Astrocyte (in vitro differentiated cells and primary cell): Measurements from ENCODE around the gene MCRS1. TPM values are rescaled to one million over a fixed set of nuclear protein-coding genes. Genes with fewer than 3 reads are reported as not detected.
A peak's percentile ranks its signal among the peaks of the same experiment; 100 is the strongest.

ENCODE experiments used
- DNase-seq: peaks from one replicate; pipeline ENCODE4 v3.0.0-alpha.2; 2010; ENCODE audit warnings: low read depth
- FAIRE-seq: peaks from 2 replicates; lab custom pipeline; 2011; peaks lifted over from hg19 to GRCh38; lab: Jason Lieb, UNC
- H2AFZ ChIP-seq: 2 replicates; pipeline ENCODE4 v1.6.0; 2012; ENCODE audit warnings: low read depth, low read length, inconsistent platforms
- H3K27ac ChIP-seq: 2 replicates; pipeline ENCODE4 v1.5.1; 2011; ENCODE audit warnings: low read depth, low read length, inconsistent platforms
- H3K27me3 ChIP-seq: 2 replicates; pipeline ENCODE4 v1.6.0; 2011; ENCODE audit warnings: low read length, inconsistent platforms; ENCODE audit not compliant: insufficient read depth
- H3K36me3 ChIP-seq: 2 replicates; pipeline ENCODE4 v1.5.1; 2011; ENCODE audit warnings: low read length, inconsistent platforms; ENCODE audit not compliant: insufficient read depth
- H3K4me1 ChIP-seq: 2 replicates; pipeline ENCODE4 v1.5.1; 2011; ENCODE audit warnings: low read length, inconsistent platforms; ENCODE audit not compliant: insufficient read depth
- H3K4me2 ChIP-seq: 2 replicates; pipeline ENCODE4 v1.6.0; 2012; ENCODE audit warnings: low read length, inconsistent platforms
- H3K4me3 ChIP-seq: 2 replicates; pipeline ENCODE4 v1.5.1; 2011; ENCODE audit warnings: low read depth, mild to moderate bottlenecking, low read length, inconsistent platforms; ENCODE audit not compliant: insufficient read depth
- H3K79me2 ChIP-seq: 2 replicates; pipeline ENCODE4 v1.6.0; 2012; ENCODE audit warnings: mild to moderate bottlenecking, low read length, inconsistent platforms; ENCODE audit not compliant: insufficient read depth
- H3K9ac ChIP-seq: 2 replicates; pipeline ENCODE4 v1.6.0; 2012; ENCODE audit warnings: mild to moderate bottlenecking, low read length, inconsistent platforms
- H3K9me3 ChIP-seq: 2 replicates; pipeline ENCODE4 v1.5.1; 2012; ENCODE audit warnings: low read depth, mild to moderate bottlenecking, low read length, inconsistent platforms; ENCODE audit not compliant: insufficient read depth
- H4K20me1 ChIP-seq: 2 replicates; pipeline ENCODE4 v1.6.0; 2012; ENCODE audit warnings: low read length, inconsistent platforms; ENCODE audit not compliant: insufficient read depth
- H3K27ac Mint-ChIP-seq: one replicate; pipeline ENCODE4 v1.8.0; 2021; ENCODE audit warnings: mild to moderate bottlenecking, mixed read lengths; ENCODE audit not compliant: unreplicated experiment
- H3K27me3 Mint-ChIP-seq: one replicate; pipeline ENCODE4 v1.8.0; 2021; ENCODE audit warnings: low read depth, mixed read lengths; ENCODE audit not compliant: unreplicated experiment
- H3K36me3 Mint-ChIP-seq: one replicate; pipeline ENCODE4 v1.8.0; 2021; ENCODE audit warnings: low read depth, mixed read lengths; ENCODE audit not compliant: unreplicated experiment
- H3K4me1 Mint-ChIP-seq: one replicate; pipeline ENCODE4 v1.8.0; 2021; ENCODE audit warnings: low read depth, mixed read lengths; ENCODE audit not compliant: unreplicated experiment
- H3K4me3 Mint-ChIP-seq: one replicate; pipeline ENCODE4 v1.8.0; 2021; ENCODE audit warnings: mild to moderate bottlenecking, moderate library complexity, mixed read lengths; ENCODE audit not compliant: unreplicated experiment
- H3K9me3 Mint-ChIP-seq: one replicate; pipeline ENCODE4 v1.8.0; 2021; ENCODE audit warnings: mild to moderate bottlenecking, mixed read lengths; ENCODE audit not compliant: unreplicated experiment
- EZH2 ChIP-seq: IDR thresholded peaks from 2 replicates; pipeline ENCODE4 v1.6.1; 2012; ENCODE audit warnings: mild to moderate bottlenecking, low read length, inconsistent platforms; ENCODE audit not compliant: insufficient read depth
- total RNA-seq: library from RNA; stranded (reverse); gene quantifications from 2 replicates; pipeline ENCODE4 v1.2.1, GENCODE V29; 2021
- TF ChIP-seq, protein P1 (sequence below): IDR thresholded peaks from 2 replicates; pipeline ENCODE4 v1.5.1; 2011; ENCODE audit warnings: low read depth, mild to moderate bottlenecking, inconsistent platforms, low read length, moderate library complexity; ENCODE audit not compliant: insufficient read depth

MCRS1 gene
- total RNA-seq, 1 donor from 2014 or later: 45.2 TPM

- Histone ChIP-seq H3K9me3 (no peaks in the 10 kb centered on the region), H3K36me3 (peaks cover 3% of the 10 kb centered on the region), H3K27ac (no peak overlapping the region), H3K4me2 (no peak overlapping the region), H3K4me3 (no peak overlapping the region), H3K4me1 (peaks cover 4% of the 10 kb centered on the region), H2AFZ (no peak overlapping the region), H4K20me1 (peaks cover 27% of the 10 kb centered on the region), H3K27me3 (no peaks in the 10 kb centered on the region), H3K9ac (no peak overlapping the region), H3K79me2 (peaks cover 6% of the 10 kb centered on the region)
- DNase-seq: no peak
- no peak for FAIRE-seq
- Mint-ChIP-seq H3K9me3 (no peaks in the 10 kb centered on the region), H3K4me3 (no peak overlapping the region), H3K27me3 (no peaks in the 10 kb centered on the region), H3K36me3 (peaks cover 19% of the 10 kb centered on the region), H3K4me1 (peaks cover 19% of the 10 kb centered on the region), H3K27ac (no peak overlapping the region)
- TF ChIP-seq, protein P1, sequence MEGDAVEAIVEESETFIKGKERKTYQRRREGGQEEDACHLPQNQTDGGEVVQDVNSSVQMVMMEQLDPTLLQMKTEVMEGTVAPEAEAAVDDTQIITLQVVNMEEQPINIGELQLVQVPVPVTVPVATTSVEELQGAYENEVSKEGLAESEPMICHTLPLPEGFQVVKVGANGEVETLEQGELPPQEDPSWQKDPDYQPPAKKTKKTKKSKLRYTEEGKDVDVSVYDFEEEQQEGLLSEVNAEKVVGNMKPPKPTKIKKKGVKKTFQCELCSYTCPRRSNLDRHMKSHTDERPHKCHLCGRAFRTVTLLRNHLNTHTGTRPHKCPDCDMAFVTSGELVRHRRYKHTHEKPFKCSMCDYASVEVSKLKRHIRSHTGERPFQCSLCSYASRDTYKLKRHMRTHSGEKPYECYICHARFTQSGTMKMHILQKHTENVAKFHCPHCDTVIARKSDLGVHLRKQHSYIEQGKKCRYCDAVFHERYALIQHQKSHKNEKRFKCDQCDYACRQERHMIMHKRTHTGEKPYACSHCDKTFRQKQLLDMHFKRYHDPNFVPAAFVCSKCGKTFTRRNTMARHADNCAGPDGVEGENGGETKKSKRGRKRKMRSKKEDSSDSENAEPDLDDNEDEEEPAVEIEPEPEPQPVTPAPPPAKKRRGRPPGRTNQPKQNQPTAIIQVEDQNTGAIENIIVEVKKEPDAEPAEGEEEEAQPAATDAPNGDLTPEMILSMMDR: no peak
- no peak for TF ChIP-seq EZH2
Measured at GRCh38 chr12:49582201-49582600, 14.3 kb upstream of the MCRS1 start.

DNA sequence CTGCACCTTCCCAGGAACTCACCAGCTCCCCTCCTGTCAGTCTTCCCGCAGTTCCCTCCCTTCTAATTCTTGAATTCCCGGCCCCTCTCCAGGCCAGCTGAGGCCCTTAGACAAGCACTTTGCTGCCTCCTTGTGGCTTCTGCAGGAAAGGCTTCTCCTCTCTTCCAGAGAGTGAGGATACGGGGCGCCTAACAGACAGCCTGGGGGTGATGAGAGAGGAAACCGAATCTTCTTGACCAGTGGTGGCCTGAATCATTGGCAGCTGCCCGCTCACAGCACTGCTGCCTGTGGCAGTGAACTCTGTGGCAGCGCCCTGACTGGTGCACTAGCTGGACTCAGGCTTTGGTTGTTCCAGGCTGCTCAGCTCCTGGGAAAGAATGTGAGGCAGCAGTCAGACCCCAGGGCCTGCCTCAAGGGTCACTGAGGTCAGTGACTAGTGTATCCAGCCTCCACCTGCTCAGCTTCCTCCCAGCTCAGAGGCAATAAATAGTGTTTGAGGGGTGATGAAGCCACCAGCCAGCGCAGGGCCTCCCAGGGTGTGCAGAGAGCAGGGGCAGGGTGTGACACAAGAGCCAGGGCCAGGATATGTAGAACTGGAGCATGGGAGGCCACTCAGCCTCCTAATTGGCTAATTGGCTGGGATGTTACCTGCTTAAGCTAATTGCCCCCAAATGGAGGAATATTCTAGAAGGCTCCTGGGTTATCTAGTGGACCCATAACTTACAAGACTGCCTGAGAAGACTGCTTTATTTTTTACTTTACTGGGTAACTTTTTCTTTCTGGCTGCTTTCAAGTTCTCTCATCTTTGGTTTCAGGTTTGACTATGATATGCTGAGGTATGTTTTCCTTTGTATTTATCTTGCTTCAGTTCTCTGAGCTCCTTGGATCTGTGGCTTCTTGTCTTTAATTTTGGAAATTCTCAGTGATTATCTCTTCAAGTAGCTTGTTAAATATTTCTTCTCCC, 12.9 kb upstream of the MCRS1 start:
- peaks cover 20% of the 10 kb centered on the region for H3K36me3 Mint-ChIP-seq
- Histone ChIP-seq H4K20me1 (peaks cover 35% of the 10 kb centered on the region), H3K4me1 (peaks cover 4% of the 10 kb centered on the region), H3K27me3 (no peaks in the 10 kb centered on the region), H2AFZ (no peak overlapping the region), H3K27ac (no peak overlapping the region), H3K36me3 (peaks cover 3% of the 10 kb centered on the region), H3K79me2 (peaks cover 6% of the 10 kb centered on the region), H3K4me3 (no peak overlapping the region), H3K9me3 (no peaks in the 10 kb centered on the region), H3K9ac (no peak overlapping the region), H3K4me2 (no peak overlapping the region)
- H3K9me3 Mint-ChIP-seq: no peaks in the 10 kb centered on the region
- FAIRE-seq (no peak), DNase-seq (peak; percentile 53)
- TF ChIP-seq EZH2: no peak
- TF ChIP-seq, protein P1: peak; percentile 85
- H3K27me3 Mint-ChIP-seq: no peaks in the 10 kb centered on the region
- H3K4me1 Mint-ChIP-seq: peaks cover 14% of the 10 kb centered on the region
- peak overlapping the region; percentile 66 for H3K4me3 Mint-ChIP-seq
- H3K27ac Mint-ChIP-seq: no peak overlapping the region
